OCI-LY7 (cell line): ENCODE measurements around the gene ELF2.

Experiments used
- EZH2phosphoT487 ChIP-seq: fragments of 200-600 bp; sonication (generic); IDR thresholded peaks from 2 replicates; pipeline ENCODE4 v1.6.1; 2018; ENCODE audit warnings: low read depth, borderline replicate concordance, mild to moderate bottlenecking, mixed run types, antibody characterized with exemption, low read length, moderate library complexity, mixed read lengths
- TF ChIP-seq, protein P1 (sequence below): fragments of 200-600 bp; sonication (generic); conservative IDR thresholded peaks from 2 replicates; pipeline ENCODE4 v1.5.1; 2014; ENCODE audit warnings: mild to moderate bottlenecking, antibody characterized with exemption, low read length, moderate library complexity, mixed read lengths

DNA sequence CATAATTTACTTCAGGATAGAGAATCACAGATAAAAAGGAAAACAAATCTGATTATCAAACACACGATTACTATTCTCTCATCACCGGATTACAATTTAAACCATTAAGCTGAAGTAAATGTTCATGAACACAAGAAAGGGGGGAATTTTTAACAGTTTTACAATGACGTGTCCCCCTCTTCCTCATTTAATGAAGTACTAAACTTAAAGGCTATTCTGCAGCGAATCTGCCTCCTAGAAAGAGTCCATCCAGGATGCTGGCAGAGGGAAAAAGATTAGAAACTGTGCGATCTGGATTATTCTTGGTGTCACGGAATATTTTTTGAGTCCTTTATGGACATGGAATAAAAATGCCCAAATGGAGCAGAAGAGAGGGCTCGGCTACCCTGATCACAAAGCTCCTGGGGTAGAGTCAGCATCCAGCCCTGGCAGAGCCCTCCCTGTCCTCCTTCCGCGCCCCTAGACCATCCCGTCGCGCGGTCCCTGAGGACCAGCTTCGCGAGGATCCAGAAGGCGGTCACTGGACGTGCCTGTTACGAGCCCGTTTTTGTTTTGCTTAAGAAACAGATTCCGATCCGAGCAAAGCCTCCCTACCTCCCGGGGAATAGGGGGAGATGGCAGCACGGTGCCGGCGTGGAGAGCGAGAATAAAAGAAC, 1.2 kb downstream of the ELF2 start:
- TF ChIP-seq, protein P1, sequence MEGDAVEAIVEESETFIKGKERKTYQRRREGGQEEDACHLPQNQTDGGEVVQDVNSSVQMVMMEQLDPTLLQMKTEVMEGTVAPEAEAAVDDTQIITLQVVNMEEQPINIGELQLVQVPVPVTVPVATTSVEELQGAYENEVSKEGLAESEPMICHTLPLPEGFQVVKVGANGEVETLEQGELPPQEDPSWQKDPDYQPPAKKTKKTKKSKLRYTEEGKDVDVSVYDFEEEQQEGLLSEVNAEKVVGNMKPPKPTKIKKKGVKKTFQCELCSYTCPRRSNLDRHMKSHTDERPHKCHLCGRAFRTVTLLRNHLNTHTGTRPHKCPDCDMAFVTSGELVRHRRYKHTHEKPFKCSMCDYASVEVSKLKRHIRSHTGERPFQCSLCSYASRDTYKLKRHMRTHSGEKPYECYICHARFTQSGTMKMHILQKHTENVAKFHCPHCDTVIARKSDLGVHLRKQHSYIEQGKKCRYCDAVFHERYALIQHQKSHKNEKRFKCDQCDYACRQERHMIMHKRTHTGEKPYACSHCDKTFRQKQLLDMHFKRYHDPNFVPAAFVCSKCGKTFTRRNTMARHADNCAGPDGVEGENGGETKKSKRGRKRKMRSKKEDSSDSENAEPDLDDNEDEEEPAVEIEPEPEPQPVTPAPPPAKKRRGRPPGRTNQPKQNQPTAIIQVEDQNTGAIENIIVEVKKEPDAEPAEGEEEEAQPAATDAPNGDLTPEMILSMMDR: no peak
- no peak for TF ChIP-seq EZH2phosphoT487
